Pulmonary artery endothelial cell (primary cell): ENCODE results near the gene OAT. TPM values are rescaled to one million over a fixed set of nuclear protein-coding genes. Genes with fewer than 3 reads are reported as not detected.
"Not testable (repeated sequence)": the region's sequence is repeated elsewhere in the genome, so short reads cannot be mapped to it uniquely, and the experiment has no call there.

Experiments
- DNase-seq: peaks from one replicate; pipeline ENCODE4 v3.0.0-alpha.2; 2011; ENCODE audit warnings: low read depth, low spot score
- total RNA-seq: library from RNA; depleted of rRNA; stranded (reverse); fragments of >200 nt; gene quantifications from 2 replicates; pipeline ENCODE4 v1.2.3, GENCODE V29; 2014

OAT gene
- total RNA-seq, 1 donor from 2014 or later = 145 TPM

DNA sequence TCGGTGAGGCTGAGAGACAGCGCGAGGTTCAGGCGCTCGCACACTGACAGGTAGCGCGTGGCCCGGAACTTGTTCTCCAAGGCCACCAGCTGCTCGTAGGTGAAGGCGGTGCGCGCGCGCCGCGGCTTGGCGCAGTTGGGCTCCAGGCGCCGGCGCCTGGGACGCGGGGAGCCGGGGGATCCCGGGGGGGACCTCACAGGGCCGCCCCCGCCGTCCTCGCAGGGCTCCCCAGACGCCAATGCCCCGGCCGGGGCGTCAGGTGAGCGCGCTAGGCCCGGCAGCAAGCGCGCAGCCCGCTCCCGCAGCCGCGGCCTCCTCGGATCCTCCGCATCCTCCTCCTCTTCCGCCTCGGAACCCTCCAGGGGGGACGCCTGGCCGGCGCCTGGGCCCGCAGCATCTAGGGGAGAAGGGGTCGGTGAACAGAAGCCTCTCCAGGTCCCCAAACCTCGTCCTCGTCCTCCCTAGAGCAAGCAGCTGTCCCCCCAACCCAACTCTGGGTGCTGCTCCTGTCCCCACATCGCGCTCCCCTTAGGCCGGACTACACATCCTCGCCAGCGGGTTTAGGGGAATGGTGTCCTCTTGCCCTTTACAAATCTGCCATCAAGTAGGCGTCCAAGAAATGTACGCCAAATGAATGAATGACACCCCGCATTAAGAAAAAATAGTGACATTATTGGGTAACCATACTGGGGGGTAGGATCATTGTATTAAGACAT lies 29.2 kb upstream of the OAT start:
- no peak for DNase-seq

DNA sequence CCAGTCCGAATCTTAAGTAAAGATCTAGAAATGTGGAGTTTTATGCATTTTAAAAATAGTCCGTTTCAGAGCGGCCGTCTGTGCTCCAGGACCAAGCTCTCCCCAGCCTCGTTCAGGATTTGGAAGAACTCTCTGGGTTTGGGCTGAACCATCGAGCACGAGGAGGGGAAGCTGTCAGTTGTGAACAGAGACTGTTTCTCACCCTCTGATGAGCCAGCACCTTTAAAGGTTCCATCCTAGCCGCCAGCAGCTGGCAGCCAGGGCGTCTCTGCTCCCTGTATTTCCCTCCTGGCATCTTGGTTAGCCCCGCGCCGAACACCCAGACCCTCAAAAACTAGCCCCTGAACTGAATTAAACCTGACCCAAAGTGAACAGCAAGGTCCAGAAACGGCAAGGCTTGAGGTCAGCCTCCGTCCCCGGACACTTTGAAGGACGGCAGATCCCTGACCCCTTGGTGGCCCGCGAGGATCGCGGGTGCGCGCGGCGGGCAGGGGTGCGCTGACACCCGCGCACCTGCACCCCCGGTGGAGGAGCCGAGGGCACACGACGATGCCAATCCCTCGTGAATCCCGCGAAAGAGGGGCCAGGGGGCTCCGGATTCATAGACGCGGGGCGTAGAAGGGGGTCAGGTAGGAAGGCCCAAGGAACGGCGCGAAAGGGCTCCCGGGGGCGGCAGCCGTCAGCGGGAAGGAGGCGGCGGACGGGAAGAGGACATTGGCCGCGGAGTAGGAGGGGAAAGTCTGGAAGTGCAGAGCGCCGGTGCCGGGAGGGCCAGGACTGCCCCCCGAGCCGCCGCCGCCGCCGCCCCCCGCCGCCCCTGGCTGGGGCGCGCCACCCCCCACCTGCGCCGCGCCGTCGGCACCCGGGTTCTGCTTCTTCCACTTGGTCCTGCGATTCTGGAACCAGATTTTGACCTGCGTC lies 28.4 kb upstream of the OAT start:
- no peak for DNase-seq

DNA sequence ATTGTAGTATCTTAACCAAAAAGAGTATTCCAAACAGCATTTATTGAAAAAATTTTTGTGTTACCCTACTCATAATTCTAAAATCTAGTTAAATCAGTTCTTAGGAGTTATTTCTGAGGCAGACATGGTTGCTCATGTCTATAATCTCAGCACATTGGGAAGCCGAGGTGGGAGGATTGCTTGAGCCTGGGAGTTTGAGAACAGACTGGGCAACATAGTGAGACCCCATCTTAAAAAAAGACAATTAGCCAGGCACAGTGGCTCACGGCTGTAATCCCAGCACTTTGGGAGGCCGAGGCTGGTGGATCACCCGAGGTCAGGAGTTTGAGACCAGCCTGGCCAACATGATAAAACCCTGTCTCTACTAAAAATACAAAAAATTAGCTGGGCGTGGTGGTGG lies 23.0 kb upstream of the OAT start:
- not testable (repeated sequence) for DNase-seq

DNA sequence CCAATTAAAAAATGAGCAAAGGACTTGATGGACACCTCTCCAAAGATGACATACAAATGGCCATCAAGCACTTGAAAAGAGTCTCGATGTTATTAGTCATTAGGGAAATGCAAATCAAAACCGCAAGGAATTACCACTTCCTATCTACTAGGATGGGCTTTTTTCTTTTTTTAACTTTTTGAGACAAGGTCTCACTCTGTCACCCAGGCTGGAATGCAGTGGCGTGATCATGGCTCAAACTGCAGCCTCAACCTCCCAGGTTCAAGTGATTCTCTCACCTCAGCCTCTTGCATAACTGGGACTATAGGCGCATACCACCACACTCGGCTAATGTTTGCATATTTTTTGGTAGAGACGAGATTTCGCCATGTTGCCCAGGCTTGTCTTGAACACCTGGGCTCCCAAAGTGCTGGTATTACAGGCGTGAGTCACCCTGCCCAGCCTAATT lies 17.5 kb upstream of the OAT start:
- DNase-seq = no peak

DNA sequence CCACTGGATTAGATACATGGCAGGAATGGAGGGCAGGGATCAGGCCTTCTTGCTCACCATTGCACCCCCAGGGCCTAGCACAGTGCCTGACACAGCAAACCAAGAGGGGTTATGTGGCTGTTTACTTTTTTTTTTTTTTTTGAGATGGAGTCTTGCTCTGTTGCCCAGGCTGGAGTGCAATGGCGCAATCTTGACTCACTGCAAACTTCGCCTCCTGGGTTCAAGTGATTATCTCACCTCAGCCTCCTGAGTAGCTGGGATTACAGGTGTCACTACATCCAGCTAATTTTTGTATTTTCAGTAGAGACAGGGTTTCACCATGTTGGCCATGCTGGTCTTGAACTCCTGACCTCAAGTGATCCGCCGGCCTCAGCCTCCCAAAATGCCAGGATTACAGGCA lies 17.0 kb upstream of the OAT start:
- not testable (repeated sequence) for DNase-seq

DNA sequence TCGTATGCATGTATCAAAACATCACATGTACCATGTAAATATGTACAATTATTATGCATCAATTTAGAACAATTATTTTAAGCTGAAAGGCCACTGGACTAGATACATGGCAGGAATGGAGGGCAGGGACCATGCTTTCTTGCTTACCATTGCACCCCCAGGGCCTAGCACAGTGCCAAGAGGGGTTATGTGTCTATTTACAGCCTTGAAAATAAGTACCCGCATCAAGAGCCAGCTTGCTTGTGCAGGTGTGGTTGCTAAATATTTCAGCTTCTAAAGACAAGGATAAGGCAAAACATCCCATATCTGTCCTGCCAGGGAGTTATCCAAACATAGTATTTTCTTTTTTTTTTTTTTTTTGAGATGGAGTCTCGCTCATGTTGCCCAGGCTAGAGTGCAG lies 14.7 kb upstream of the OAT start:
- DNase-seq = no peak

DNA sequence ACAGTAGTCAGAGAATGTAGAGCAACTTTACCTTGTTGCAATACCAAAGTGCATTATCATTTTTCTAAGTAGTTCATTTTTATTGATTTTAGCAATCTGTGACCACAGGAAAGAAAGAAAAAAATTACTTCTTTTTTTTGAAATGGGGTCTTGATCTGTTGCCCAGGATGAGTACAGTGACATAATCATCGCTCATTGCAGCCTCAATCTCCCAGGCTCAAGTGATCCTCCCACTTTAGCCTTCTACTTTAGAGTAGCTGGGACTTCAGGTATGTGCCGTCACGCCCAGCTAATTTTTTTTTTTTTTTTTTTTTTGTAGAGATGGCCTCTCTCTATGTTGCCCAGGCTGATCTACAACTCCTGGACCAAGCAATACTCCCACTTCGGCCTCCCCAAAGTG lies 11.4 kb upstream of the OAT start:
- DNase-seq = no peak

DNA sequence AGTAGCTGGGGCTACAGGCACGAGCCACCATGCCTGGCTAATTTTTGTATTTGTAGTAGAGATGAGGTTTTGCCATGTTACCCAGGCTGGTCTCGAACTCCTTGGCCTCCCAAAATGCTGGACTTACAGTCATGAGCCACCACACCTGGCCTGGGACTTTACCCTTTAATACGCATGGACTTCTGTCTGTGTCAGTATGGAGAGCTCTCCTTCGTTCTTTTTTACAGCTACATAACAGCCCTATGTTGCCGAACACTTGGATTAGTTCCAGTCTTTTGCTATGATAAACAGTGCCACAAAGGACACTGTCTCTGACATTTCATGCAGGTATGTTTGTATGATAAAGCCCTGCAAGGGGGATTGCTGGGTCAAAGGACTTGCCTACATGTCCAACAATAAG lies 10.9 kb upstream of the OAT start:
- no peak for DNase-seq

DNA sequence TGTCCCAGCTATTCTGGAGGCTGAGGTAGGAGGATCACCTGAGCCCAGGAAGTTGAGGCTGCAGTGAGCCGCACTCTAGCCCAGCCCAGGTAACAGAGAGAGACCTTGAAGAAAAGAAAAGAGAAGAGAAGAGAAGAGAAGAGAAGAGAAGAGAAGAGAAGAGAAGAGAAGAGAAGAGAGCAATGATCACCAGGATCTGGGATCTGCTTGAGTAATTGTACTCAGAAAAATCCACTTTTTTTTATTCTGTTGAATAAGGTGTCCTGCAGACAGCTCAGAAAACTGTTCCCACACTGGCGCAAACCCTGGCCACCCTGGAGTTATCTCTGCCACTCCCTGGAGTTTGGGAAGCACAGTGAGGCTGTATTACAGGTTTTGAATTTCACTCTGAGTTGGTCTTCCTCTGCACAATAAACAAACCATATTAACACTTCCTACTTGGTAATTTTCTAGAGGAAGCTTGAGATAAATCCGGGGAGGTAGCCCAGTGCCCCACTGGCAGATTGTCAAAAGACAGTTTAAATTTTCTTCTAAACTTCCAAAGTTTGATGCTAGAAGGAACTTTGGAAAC lies 9.6 kb upstream of the OAT start:
- DNase-seq = no peak

DNA sequence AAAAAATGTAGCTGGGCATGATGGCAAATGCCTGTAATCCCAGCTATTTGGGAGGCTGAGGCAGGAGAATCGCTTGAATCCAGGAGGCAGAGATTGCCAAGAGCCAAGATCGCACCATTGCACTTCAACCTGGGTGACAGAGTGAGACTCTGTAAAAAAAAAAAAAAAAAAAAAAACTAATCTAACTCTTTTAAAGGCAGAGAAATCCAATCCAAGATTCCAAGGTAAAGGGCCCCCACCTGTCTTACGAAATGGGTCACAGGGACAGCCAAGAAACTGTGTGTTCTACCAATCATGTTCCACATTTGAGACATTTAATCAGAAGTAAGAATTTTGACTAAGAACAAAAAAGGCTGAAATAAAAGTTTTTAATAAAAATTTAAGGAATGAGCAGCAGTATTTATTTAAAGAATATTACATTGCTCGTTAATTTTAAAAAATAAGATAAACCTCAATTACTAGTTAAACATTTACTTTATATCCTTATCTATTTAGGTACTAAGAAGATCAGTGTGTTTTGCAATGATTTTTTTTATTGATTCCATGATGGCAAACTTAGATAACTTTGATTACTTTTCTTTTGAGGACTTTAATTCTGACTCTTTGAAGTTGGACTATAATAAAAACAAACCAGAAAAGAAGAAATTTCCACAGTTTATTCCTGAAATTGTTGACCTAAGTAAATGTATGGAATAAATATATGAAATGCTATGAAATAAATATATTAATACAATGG lies 6.7 kb upstream of the OAT start:
- no peak for DNase-seq

DNA sequence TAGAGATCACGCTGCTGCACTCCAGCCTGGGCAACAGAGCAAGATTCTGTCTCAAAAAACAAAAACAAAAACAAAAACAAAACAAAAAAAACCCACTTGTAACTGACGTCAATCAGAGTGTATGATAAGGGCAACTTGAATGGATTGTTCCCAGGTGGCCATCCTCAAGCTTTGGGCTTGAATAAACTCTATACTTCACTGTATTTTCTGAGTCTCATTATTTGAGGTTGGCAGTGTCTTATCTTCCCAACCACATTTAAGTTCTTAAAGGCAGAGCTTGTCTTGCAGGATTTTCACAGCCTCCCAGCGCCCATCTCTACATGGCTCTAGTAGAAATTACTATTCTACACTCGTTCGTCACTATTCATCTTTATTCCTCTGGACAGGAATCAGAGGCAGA lies 5.1 kb upstream of the OAT start:
- no peak for DNase-seq

DNA sequence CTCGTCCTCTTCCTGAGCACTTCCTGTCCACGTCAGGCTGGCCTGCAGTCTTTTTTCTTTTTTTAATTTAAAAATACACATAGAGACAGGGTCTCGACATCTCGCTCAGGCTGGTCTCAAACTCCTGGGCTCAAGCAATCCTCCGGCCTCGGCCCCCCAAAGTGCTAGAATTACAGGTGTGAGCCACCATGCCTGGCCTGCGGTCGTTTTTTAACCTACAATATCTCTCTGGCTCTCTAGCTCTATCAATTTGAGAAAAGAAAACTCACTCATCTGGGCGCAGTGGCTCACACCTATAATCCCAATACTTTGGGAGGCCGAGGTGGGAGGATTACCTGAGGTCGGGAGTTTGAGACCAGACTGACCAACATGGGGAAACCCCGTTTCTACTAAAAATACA lies 4.0 kb upstream of the OAT start:
- DNase-seq = no peak

DNA sequence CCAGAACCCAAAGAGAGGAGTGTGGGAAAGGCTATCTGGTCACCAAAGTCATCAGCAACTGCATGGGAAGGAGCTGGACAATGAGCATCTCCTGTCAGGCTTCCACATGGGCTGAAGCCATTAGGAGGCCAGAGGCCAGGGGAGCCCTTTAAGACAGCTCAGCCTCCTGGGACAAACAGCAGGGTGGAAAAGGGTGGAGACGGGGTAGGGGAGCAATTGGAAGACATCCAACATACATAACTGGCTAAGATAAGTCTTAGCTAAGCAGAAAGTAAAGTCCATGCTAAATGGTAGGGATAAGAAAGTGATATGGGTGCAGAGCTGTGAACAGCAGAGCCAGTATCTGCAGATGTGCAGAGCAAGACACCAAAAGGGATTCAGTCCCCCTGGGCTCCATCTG lies 1.5 kb upstream of the OAT start:
- no peak for DNase-seq

DNA sequence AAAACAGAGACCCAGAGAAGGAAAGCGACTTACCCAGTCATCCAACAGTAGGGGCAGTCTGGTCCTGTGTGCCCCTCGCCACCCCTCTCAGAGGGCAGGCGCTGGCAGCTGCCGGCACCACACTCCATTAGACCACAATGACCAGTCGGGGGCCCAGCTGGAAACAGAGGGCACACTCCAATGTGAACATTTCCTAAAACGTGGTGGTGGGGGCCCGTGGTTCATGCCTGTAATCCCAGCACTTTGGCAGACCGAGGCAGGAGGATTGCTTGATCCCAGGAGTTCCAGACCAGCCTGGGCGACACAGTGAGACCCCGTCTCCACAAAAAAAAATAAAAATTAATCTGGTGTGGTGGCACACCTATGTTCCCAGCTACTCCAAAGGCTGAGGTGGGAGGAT lies 912 bp upstream of the OAT start:
- DNase-seq = no peak

DNA sequence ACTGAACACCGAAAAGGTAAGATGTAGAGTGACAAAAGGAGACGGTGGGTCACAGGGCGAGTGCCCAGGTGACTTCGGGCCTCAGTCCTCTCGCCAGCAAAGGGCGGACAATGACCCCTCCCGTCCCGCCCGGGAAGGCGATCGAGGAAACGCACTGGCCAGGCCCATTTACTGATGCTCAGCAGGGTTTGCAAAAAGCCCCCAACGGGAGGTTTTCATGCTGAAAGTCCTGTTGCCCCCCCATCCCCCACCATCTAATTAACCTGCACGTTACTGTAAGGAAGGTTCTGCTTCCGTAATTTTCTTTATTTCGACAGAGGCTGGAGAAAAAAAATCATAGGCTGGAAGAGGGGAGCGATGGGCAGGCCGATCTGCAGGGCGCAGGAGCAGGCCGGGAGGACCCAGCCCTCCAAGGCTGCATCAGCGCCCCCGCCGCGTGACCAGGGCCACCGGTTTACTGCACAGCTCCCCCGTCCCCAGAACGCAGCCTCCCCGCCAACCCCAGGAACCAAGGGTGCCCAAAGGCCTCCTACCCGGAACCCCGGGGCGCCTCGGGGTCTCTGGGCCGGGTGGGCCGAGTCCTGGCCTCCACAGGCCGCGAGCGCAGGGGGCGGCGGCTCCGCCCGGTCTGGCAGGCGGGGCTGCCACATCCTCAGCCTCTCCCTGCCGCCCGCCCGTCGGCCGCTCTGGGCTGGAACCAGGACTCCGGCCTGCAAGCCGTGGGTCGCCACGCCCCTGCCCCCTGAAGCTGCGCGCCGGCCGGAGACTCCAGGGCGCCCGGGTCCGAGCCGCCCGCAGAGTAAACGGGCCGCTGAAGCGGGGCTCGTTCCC lies 613 bp downstream of the OAT start:
- DNase-seq = no peak

DNA sequence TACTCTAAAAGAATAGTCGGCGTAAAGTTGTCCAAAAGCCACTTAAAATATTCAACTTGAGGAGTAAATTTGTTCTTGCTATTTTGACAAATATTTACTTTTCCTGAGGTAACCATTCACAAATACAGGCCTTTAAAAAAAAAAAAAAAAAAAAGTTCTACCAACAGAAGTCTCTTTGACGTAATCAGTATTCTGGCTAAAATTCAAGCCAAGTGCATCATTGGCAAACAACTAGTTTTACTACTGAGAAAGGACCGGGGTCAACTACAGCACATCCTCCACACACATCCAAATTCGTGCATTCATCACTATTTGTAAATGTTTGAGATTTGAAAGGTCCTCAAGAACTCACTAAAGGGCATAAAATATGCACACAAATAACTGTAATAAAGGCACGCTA lies 2.0 kb downstream of the OAT start:
- DNase-seq = no peak

DNA sequence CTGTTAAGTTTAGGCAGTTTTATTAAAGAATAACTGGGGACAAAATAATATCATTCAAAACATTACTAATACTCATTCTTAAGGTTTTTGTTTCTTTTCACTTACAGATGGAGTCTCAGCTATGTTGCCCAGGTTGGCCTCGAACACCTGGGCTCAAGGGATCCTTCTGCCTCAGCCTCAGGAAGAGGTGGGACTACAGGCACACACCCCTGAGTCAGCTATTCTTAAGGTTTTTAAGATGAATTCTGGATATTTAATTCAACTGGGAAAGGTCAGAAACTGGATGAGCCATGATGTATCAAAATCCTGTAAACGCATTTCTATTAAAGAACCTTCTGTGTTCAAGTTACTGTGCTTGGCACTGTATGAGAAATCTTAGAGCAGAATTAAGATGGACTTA lies 3.5 kb downstream of the OAT start:
- DNase-seq = no peak

DNA sequence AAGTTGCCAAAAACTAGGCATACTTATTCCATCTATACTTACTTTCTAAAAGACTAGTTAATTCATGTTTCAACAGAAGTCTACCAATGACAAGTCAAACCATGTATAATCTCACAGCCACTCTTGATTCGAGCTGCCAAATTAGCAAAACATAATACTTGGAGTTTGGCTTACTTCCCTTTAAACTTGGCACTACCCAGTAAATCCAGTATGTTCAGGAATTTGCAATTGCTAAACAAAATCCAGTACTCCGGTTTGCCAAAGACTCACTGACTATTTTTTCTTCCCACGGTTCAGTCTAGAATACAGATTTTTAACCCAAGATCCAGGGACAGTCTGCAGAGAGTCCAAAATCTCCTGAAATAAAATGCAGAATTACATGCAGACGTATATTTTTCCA lies 4.6 kb downstream of the OAT start:
- no peak for DNase-seq

DNA sequence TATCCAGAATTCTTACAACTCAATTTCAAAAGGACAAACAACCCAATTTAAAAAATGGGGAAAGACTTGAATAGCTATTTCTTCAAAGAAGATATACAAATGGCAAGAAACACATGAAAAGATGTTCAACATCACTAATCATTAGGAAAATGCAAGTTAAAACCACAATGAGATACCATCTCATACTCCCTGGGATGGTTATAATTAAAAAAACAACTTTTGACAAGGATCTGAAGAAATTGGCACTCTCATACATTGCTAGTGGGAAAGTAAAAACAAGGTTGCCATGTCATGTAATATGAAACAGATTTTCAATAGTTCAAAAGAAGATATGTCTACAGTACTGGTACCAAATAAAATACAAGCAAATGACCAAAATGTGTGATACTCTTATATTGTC lies 9.0 kb downstream of the OAT start:
- no peak for DNase-seq

DNA sequence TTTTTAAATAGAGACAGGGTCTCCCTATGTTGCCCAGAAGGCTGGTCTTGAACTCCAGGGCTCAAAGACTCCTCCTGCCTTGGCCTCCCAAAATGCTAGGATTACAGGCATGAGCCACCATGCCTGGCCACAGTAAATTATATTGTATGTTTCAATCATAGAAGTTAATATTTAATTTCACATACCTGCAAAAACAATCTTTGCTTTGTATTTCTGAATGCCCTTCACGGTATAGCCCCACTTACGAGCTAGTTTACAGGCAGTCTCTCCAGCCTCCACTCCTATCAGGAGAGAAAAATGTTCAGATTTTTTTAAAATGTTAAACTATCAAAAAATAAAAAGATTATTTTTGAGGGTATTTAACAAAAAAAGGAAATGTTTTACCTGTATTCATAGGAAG lies 10.4 kb downstream of the OAT start:
- DNase-seq = no peak

DNA sequence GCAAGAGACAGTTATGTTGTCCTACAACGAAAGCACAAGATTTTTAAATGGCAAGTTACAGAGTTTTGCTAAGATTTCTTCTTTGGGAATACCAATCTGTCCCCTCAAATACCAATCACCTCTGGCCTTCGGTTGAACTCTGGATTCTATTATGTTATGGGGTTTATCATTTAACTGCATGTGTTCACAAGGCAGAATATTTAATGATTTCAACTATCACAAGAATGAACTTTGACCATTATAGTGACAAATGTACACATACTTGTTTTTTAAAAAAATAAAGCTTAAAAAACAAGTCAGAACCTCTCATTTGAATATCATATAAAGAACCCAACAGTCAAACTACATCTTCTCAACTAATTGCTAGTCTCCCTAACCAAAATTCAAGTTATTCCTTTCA lies 11.3 kb downstream of the OAT start:
- no peak for DNase-seq
